ENCODE measurements around the gene TRIM59. TPM values are rescaled to one million over a fixed set of nuclear protein-coding genes. Genes with fewer than 3 reads are reported as not detected.

TRIM59 gene
- total and polyA plus RNA-seq, 9 of the 15 experiments (the other 6 are each of a cell fraction or from before 2014, with no cell fraction given) = 16.8 to 101 (median 34.8) TPM

DNA sequence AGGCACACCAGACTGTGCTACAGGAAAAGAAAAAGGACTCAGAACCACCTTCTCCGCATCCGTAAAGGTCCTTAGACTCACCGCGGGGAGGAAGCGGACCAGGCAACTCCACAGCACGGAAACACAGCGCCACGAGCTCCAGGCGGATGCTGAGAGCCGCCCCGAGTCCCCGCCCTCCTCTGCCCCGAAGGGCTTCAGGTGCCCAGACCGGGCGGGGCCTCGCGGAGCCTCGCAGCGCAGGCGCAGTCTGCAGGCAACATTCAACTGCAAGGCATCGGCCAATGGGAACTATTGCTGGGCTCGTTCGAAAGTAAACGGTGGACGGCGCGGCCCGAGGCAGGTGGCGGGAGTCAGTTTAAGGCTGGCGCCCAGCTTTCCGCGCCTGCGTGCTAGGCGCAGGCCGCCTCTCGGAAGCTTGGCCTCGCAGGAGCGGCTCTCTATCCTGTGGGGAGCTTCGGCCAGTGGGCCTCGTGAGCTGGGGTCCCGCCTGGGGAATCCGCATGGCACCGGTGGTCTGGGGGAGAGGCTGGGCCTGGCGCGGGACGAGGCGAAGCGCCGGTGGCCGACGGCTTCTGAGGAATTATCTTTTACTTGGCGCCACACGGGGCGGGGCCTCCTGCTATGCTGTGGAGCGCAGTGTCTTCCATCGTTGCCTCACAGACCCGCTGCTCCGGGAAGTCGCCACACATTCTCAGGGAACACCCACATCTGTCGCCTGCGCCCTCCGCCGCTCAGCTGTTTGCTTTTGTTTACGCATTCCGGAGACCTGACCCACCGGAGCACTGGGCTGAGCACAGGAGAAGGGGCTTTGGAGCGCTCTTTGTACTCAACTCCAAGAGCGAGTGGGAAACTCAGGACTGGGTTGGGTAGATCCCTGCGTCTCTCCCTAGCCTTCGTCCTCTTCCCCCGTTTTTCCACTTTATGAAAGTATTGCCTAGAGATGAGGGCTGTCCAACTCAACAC is at the start of gene TRIM59 (continued):
- TF ChIP-seq, protein P1, sequence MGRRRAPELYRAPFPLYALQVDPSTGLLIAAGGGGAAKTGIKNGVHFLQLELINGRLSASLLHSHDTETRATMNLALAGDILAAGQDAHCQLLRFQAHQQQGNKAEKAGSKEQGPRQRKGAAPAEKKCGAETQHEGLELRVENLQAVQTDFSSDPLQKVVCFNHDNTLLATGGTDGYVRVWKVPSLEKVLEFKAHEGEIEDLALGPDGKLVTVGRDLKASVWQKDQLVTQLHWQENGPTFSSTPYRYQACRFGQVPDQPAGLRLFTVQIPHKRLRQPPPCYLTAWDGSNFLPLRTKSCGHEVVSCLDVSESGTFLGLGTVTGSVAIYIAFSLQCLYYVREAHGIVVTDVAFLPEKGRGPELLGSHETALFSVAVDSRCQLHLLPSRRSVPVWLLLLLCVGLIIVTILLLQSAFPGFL (CRISPR knock-in tag; IDR thresholded peaks at IDR 0.05) = 0 out of 2 replicates have a peak, but pooled peaks have one; percentile 62
- TF ChIP-seq CHCHD3 (CRISPR knock-in tag; IDR thresholded peaks at IDR 0.05) (no peak), MCM2 (IDR thresholded peaks at IDR 0.05; ENCODE audit: low read depth) (no peak), ZNF778 (CRISPR knock-in tag; IDR thresholded peaks at IDR 0.05) (no peak), RBFOX2 (IDR thresholded peaks at IDR 0.05; ENCODE audit: low read depth, low read length) (peak; percentile 99), HDAC2 (IDR thresholded peaks at IDR 0.05) (peak; percentile 12; the same call in 1 of the 2 replicates), JUN (IDR thresholded peaks at IDR 0.05; ENCODE audit: borderline replicate concordance, low read depth, low read length) (peak; percentile 72; the same call in 1 of the 2 replicates), JUN (CRISPR knock-in tag; IDR thresholded peaks at IDR 0.05; ENCODE audit: borderline replicate concordance) (peak; percentile 87; the same call in 1 of the 2 replicates), RNF2 (IDR thresholded peaks at IDR 0.05) (peak; percentile 94), CEBPB (tag; IDR thresholded peaks at IDR 0.05) (peak; percentile 83), ZNF184 (CRISPR knock-in tag; IDR thresholded peaks at IDR 0.05) (no peak), CEBPG (CRISPR knock-in tag; IDR thresholded peaks at IDR 0.05) (peak; percentile 67; the same call in 1 of the 2 replicates), CEBPG (tag; conservative IDR thresholded peaks at IDR 0.05 in 1 of 2, IDR thresholded peaks at IDR 0.05 in 1 of 2) (peak in 1 of 2 experiments; percentile 27; a peak in 1 of 4 replicates), TAF1 (IDR thresholded peaks at IDR 0.05; ENCODE audit: control insufficient read depth, extremely low read depth, insufficient read depth, low read length, severe bottlenecking) (peak; percentile 79), SREBF2 (CRISPR knock-in tag; IDR thresholded peaks at IDR 0.05) (0 out of 2 replicates have a peak, but pooled peaks have one; percentile 84)
- TF ChIP-seq, protein P2, sequence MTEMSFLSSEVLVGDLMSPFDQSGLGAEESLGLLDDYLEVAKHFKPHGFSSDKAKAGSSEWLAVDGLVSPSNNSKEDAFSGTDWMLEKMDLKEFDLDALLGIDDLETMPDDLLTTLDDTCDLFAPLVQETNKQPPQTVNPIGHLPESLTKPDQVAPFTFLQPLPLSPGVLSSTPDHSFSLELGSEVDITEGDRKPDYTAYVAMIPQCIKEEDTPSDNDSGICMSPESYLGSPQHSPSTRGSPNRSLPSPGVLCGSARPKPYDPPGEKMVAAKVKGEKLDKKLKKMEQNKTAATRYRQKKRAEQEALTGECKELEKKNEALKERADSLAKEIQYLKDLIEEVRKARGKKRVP (CRISPR knock-in tag; IDR thresholded peaks at IDR 0.05) = 0 out of 2 replicates have a peak, but pooled peaks have one; percentile 53
- TF ChIP-seq, protein P3, sequence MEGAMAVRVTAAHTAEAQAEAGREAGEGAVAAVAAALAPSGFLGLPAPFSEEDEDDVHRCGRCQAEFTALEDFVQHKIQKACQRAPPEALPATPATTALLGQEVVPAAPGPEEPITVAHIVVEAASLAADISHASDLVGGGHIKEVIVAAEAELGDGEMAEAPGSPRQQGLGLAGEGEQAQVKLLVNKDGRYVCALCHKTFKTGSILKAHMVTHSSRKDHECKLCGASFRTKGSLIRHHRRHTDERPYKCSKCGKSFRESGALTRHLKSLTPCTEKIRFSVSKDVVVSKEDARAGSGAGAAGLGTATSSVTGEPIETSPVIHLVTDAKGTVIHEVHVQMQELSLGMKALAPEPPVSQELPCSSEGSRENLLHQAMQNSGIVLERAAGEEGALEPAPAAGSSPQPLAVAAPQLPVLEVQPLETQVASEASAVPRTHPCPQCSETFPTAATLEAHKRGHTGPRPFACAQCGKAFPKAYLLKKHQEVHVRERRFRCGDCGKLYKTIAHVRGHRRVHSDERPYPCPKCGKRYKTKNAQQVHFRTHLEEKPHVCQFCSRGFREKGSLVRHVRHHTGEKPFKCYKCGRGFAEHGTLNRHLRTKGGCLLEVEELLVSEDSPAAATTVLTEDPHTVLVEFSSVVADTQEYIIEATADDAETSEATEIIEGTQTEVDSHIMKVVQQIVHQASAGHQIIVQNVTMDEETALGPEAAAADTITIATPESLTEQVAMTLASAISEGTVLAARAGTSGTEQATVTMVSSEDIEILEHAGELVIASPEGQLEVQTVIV (CRISPR knock-in tag; IDR thresholded peaks at IDR 0.05; ENCODE audit: borderline replicate concordance) = no peak
